Subcutaneous adipose tissue (tissue), 4 donors: ENCODE data around the gene ERCC2. TPM values are rescaled to one million over a fixed set of nuclear protein-coding genes. Genes with fewer than 3 reads are reported as not detected.

Source experiments
- total RNA-seq, 4 donors: library from RNA; depleted of rRNA; stranded (reverse); fragments of >200 nt; gene quantifications; one replicate each; pipeline ENCODE4 v1.1.0, GENCODE V29; 2016
- TF ChIP-seq, protein P1 (sequence below): fragments of 450-650 bp; IDR thresholded peaks from one replicate; pipeline ENCODE4 v1.5.1; 2016; ENCODE audit warnings: low read depth, mild to moderate bottlenecking, control low read depth, antibody characterized with exemption, moderate library complexity

ERCC2 gene
- total RNA-seq, 4 donors from 2014 or later: 3.3 to 18.1 (median 8.0) TPM

DNA sequence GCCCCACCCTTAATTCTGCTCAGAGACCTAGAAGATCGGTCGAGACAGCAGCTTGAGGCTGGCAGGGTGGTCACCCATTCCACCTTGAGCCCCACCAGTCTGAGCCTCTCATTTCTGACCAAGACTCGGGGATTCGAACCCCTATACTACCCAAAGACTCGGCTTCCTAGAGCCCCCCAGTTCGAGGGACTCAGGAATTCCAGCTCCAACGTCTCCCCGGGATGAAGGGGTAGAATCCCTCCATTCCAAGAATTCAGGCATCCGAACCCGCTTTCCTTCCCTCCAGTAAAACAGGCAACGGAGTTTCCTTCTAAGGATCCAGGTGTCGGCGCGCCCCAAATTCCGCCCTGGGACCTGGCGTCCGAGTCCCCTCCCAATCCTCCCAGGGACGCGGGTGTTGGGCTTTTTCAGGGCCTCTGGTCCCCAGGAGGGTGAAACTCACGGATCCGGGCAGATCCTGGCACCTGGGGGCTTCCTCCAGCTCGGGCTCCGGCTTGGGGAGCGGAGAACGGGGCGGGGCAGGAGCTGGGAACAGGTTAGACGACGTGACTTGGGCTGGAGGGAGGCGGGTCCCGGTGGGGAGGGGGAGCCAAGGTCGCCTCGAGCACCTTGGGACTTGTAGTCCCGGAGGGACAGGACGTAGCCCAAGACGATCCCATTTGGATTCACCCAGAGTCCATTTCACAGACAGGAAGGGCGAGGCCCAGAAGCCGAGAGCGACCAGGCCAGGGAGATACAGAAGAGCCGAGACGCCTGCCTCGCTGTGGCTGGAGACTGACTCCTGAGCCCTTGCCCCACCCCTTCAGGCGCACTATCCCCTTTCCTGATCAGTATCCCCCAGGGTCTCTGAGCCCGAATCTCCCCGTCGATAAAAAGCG is 34.4 kb upstream of the ERCC2 start, which contains the start of gene PPP1R13L:
TSS of gene PPP1R13L (minus strand) at position 513 of the 878 bp plus-strand sequence. CDS start 6,751 bp downstream, outside the sequence.
- TF ChIP-seq, protein P1, sequence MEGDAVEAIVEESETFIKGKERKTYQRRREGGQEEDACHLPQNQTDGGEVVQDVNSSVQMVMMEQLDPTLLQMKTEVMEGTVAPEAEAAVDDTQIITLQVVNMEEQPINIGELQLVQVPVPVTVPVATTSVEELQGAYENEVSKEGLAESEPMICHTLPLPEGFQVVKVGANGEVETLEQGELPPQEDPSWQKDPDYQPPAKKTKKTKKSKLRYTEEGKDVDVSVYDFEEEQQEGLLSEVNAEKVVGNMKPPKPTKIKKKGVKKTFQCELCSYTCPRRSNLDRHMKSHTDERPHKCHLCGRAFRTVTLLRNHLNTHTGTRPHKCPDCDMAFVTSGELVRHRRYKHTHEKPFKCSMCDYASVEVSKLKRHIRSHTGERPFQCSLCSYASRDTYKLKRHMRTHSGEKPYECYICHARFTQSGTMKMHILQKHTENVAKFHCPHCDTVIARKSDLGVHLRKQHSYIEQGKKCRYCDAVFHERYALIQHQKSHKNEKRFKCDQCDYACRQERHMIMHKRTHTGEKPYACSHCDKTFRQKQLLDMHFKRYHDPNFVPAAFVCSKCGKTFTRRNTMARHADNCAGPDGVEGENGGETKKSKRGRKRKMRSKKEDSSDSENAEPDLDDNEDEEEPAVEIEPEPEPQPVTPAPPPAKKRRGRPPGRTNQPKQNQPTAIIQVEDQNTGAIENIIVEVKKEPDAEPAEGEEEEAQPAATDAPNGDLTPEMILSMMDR: no peak

DNA sequence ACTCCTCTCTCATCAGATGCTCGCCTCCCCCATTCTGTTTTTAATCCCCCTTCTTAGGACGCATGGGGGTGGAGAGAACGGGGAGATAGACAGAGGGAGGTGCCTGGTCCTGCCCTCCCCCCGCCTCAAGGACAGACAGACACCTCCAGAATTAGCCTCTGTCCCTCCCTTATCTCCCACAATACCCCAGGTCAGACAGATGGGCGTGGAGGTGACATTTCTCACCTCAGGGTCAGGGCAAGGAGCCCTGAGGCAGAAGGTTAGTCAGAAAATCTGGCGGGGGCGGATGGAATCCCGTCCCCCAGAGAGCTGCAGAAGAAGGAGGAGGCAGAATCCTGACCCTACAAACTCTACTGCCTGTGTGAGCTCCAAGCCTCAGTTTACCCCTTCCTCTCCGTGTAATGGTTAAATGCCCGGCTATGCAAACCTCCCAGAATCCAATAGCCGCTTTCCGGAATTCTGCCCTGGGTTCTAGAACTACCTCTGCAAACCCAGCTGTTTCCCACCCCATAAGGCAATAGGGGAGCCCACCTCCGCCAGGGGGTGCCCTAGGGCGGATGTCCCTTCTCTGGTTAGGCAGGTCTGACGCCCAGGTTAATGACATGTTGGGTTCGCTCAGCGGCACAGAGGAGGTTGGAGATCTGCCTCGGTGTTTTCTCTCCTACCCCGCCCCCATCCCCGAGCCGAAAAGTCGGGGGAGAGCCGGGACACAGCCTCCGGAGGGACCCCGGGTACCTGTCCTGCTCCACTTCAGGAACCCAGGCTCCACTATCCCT is 33.6 kb upstream of the ERCC2 start:
- TF ChIP-seq, protein P1: no peak

DNA sequence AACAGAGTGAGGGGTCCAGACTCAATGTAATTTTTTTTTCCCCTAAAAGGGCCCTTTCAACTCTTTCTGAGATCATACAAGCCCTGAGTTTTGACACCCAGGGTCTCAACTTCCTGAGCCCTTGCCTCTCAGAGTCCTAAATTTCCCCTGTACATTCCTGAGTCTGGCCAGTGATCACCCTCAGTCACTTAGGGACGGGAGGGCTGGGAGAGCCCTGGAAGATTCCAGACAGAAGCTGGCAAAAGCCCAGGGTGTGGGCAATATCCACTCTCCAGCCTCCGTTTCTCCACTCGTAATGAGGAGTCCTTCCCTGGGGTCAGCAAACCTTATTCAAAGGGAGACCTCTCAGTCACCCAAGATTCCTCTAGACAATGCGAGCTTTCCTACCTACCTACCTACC is 32.9 kb upstream of the ERCC2 start:
- TF ChIP-seq, protein P1: no peak

- TF ChIP-seq, protein P1: no peak
Measured at GRCh38 chr19:45402298-45403061, 32.1 kb upstream of the ERCC2 start.

DNA sequence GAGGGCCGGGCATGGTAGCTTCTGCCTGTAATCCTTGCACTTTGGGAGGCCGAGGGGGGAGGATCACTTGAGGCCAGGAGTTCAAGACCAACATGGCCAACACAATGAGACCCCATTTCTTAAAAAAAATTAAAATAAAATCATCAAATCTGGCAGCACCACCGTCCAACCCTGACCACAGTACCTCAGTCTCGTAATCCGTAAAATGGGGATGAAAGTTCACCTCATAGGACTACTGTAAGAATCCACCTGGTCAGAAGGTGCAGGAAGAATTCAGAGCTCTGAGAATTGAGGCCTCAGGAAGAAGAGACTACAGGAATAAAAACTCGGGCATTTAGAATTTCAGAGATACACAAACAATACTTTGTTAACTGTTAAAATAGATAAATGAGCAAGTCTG is 31.4 kb upstream of the ERCC2 start:
- TF ChIP-seq, protein P1: no peak

GRCh38 chr19:45400192-45400591 is 29.8 kb upstream of the ERCC2 start:
- TF ChIP-seq, protein P1: no peak
